H9 (cell line): ENCODE measurements around the gene FIBP. TPM values are rescaled to one million over a fixed set of nuclear protein-coding genes. Genes with fewer than 3 reads are reported as not detected.
A peak's percentile ranks its signal among the peaks of the same experiment; 100 is the strongest.

Experiments
- DNase-seq: peaks from one replicate; pipeline ENCODE4 v3.0.0-alpha.2; 2017
- H2AFZ ChIP-seq: one replicate; pipeline ENCODE4 v1.6.1; 2013; ENCODE audit warnings: mild to moderate bottlenecking, low read length, control low read depth, moderate library complexity
- H2AK5ac ChIP-seq: 2 replicates; pipeline ENCODE4 v1.6.1; 2013; ENCODE audit warnings: low read length, control low read depth, mixed read lengths; ENCODE audit not compliant: insufficient read length
- H2BK120ac ChIP-seq: one replicate; pipeline ENCODE4 v1.6.1; 2013; ENCODE audit warnings: low read depth, mild to moderate bottlenecking, low read length, control low read depth, inconsistent platforms; ENCODE audit not compliant: poor library complexity, severe bottlenecking
- H2BK12ac ChIP-seq: 2 replicates; pipeline ENCODE4 v1.6.1; 2013; ENCODE audit warnings: low read length, control low read depth, mixed read lengths, low read depth; ENCODE audit not compliant: insufficient read length
- H2BK15ac ChIP-seq: 2 replicates; pipeline ENCODE4 v1.6.1; 2013; ENCODE audit warnings: low read depth, low read length, control low read depth
- H2BK20ac ChIP-seq: one replicate; pipeline ENCODE4 v1.6.1; 2013; ENCODE audit warnings: low read depth, mild to moderate bottlenecking, low read length, control low read depth, inconsistent platforms; ENCODE audit not compliant: poor library complexity, severe bottlenecking
- H2BK5ac ChIP-seq: 2 replicates; pipeline ENCODE4 v1.6.1; 2013; ENCODE audit warnings: low read length, control low read depth, mixed read lengths; ENCODE audit not compliant: insufficient read length
- H3K14ac ChIP-seq: 2 replicates; pipeline ENCODE4 v1.6.1; 2013; ENCODE audit warnings: low read length, control low read depth; ENCODE audit not compliant: insufficient read depth
- H3K18ac ChIP-seq: 2 replicates; pipeline ENCODE4 v1.6.1; 2013; ENCODE audit warnings: low read depth, mild to moderate bottlenecking, mixed read lengths, low read length, control low read depth; ENCODE audit not compliant: insufficient read length
- H3K23ac ChIP-seq: 2 replicates; pipeline ENCODE4 v1.6.1; 2013; ENCODE audit warnings: low read length, control low read depth, mixed read lengths, low read depth; ENCODE audit not compliant: insufficient read length
- H3K23me2 ChIP-seq: 2 replicates; pipeline ENCODE4 v1.6.1; 2013; ENCODE audit warnings: low read depth, mild to moderate bottlenecking, mixed read lengths, low read length, control low read depth; ENCODE audit not compliant: insufficient read length, poor library complexity, severe bottlenecking
- H3K27ac ChIP-seq: 2 replicates; pipeline ENCODE4 v1.5.1; 2013; ENCODE audit warnings: low read length, control low read depth, mixed read lengths, low read depth; ENCODE audit not compliant: insufficient read length
- H3K27me3 ChIP-seq: 2 replicates; pipeline ENCODE4 v1.6.1; 2013; ENCODE audit warnings: low read length, control low read depth, inconsistent platforms; ENCODE audit not compliant: insufficient read depth
- H3K4ac ChIP-seq: 2 replicates; pipeline ENCODE4 v1.6.1; 2013; ENCODE audit warnings: low read depth, mild to moderate bottlenecking, control low read depth, inconsistent platforms, low read length, moderate library complexity
- H3K4me1 ChIP-seq: 2 replicates; pipeline ENCODE4 v1.6.1; 2013; ENCODE audit warnings: low read length, control low read depth, inconsistent platforms; ENCODE audit not compliant: insufficient read depth
- H3K4me2 ChIP-seq: 2 replicates; pipeline ENCODE4 v1.6.1; 2013; ENCODE audit warnings: low read length, control low read depth, mixed read lengths; ENCODE audit not compliant: insufficient read length, insufficient read depth
- H3K56ac ChIP-seq: 2 replicates; pipeline ENCODE4 v1.6.1; 2013; ENCODE audit warnings: low read depth, mild to moderate bottlenecking, mixed read lengths, low read length, control low read depth; ENCODE audit not compliant: insufficient read length
- H3K79me1 ChIP-seq: 2 replicates; pipeline ENCODE4 v1.6.1; 2013; ENCODE audit warnings: low read depth, mild to moderate bottlenecking, moderate library complexity, low read length, control low read depth, inconsistent platforms; ENCODE audit not compliant: insufficient read depth, poor library complexity, severe bottlenecking
- H3K79me2 ChIP-seq: 2 replicates; pipeline ENCODE4 v1.6.1; 2013; ENCODE audit warnings: low read length, control low read depth, inconsistent platforms; ENCODE audit not compliant: insufficient read depth
- H3K9ac ChIP-seq: 2 replicates; pipeline ENCODE4 v1.6.1; 2013; ENCODE audit warnings: low read length, control low read depth, mixed read lengths; ENCODE audit not compliant: insufficient read length; ENCODE audit errors: extremely low read depth
- H3K9me3 ChIP-seq: one replicate; pipeline ENCODE4 v1.6.1; 2013; ENCODE audit warnings: low read depth, low read length, inconsistent platforms; ENCODE audit not compliant: control insufficient read depth
- H3T11ph ChIP-seq: one replicate; pipeline ENCODE4 v1.6.1; 2013; ENCODE audit warnings: mild to moderate bottlenecking, low read length, control low read depth, inconsistent platforms
- H4K20me1 ChIP-seq: one replicate; pipeline ENCODE4 v1.6.1; 2013; ENCODE audit not compliant: control insufficient read depth, insufficient read length, insufficient read depth
- H4K5ac ChIP-seq: 2 replicates; pipeline ENCODE4 v1.6.1; 2013; ENCODE audit warnings: low read depth, mild to moderate bottlenecking, mixed read lengths, low read length, control low read depth; ENCODE audit not compliant: insufficient read length
- H4K8ac ChIP-seq: replicated peaks from 2 replicates; pipeline ENCODE4 v1.6.1; 2013; ENCODE audit warnings: low read length, control low read depth, mixed read lengths, low read depth; ENCODE audit not compliant: insufficient read length
- H4K91ac ChIP-seq: 2 replicates; pipeline ENCODE4 v1.6.1; 2013; ENCODE audit warnings: low read depth, mild to moderate bottlenecking, moderate library complexity, mixed read lengths, low read length, control low read depth; ENCODE audit not compliant: insufficient read length
- H3K27ac Mint-ChIP-seq, 3 experiments: 2 replicates in 2 of 3; 3 replicates in 1 of 3; pipeline ENCODE4 v1.8.0; 2020 to 2021; ENCODE audit warnings: mixed read lengths in 3 of 3, mild to moderate bottlenecking in 1 of 3, moderate library complexity in 1 of 3
- H3K27me3 Mint-ChIP-seq: 2 replicates; pipeline ENCODE4 v1.8.0; 2021; ENCODE audit warnings: low read depth, mild to moderate bottlenecking, moderate library complexity, mixed read lengths
- H3K36me3 Mint-ChIP-seq, 3 experiments: 2 replicates in 2 of 3; 3 replicates in 1 of 3; pipeline ENCODE4 v1.8.0; 2020 to 2021; ENCODE audit warnings: low read depth in 3 of 3, mixed read lengths in 3 of 3; ENCODE audit not compliant: insufficient read depth in 1 of 3
- H3K4me1 Mint-ChIP-seq, 2 experiments: 2 replicates each; pipeline ENCODE4 v1.8.0; 2020; ENCODE audit warnings: mixed read lengths in 2 of 2
- H3K4me3 Mint-ChIP-seq, 2 experiments: 2 replicates in 1 of 2; 3 replicates in 1 of 2; pipeline ENCODE4 v1.8.0; 2020 to 2021; ENCODE audit warnings: mild to moderate bottlenecking in 2 of 2, mixed read lengths in 2 of 2, moderate library complexity in 1 of 2
- H3K9me3 Mint-ChIP-seq, 2 experiments: 2 replicates in 1 of 2; 3 replicates in 1 of 2; pipeline ENCODE4 v1.8.0; 2020; ENCODE audit warnings: mild to moderate bottlenecking in 2 of 2, mixed read lengths in 2 of 2, moderate library complexity in 1 of 2
- CTCF ChIP-seq: fragments of 200-600 bp; sonication (generic); conservative IDR thresholded peaks from 3 replicates; pipeline ENCODE4 v1.8.0; 2021; ENCODE audit warnings: antibody characterized with exemption, mild to moderate bottlenecking
- WGBS: extraction: QIAGEN DNeasy Blood & Tissue Kit; methylation state at CpG from one replicate; pipeline ENCODE4 v1.1.7; 2013; ENCODE audit warnings: missing lambda C conversion rate, low lambda C conversion rate, mixed read lengths; ENCODE audit not compliant: insufficient read length; ENCODE audit errors: extremely low coverage; 5-methylcytosine and 5-hydroxymethylcytosine counted together
- total RNA-seq: library from RNA; stranded (reverse); gene quantifications from 2 replicates; pipeline ENCODE4 v1.2.1, GENCODE V29; 2021

FIBP gene
- total RNA-seq, 1 experiment from 2014 or later = 87.0 TPM

- Histone ChIP-seq H2BK20ac (no peak overlapping the region), H2BK12ac (no peak overlapping the region), H3K4me1 (peaks cover 5% of the 10 kb centered on the region; the same call in 1 of the 2 replicates), H3K4ac (no peak overlapping the region), H2AK5ac (no peak overlapping the region), H3K9ac (peak overlapping the region; percentile 3), H2AFZ (no peak overlapping the region), H2BK120ac (no peak overlapping the region), H2BK15ac (no peak overlapping the region), H2BK5ac (no peak overlapping the region), H3K79me1 (no peaks in the 10 kb centered on the region), H3K4me2 (peak overlapping the region; percentile 71), H3K9me3 (no peaks in the 10 kb centered on the region), H3K27me3 (peaks cover 2% of the 10 kb centered on the region), H4K91ac (no peak overlapping the region), H3T11ph (no peak overlapping the region), H3K27ac (no peak overlapping the region), H4K20me1 (no peaks in the 10 kb centered on the region), H3K79me2 (no peaks in the 10 kb centered on the region), H3K14ac (no peak overlapping the region), H3K23me2 (peaks cover 8% of the 10 kb centered on the region), H4K5ac (no peak overlapping the region), H3K18ac (no peak overlapping the region), H4K8ac (no peak overlapping the region), H3K56ac (no peak overlapping the region), H3K23ac (no peak overlapping the region)
- H3K27ac Mint-ChIP-seq = no peak overlapping the region
- TF ChIP-seq CTCF = no peak
- peaks cover 30% of the 10 kb centered on the region for H3K27me3 Mint-ChIP-seq
- H3K36me3 Mint-ChIP-seq = peaks cover 0 to 2% (median 1%) of the 10 kb centered on the region in 3 experiments; a peak in 2 of 7 replicates
- no peak overlapping the region for H3K4me3 Mint-ChIP-seq
- peaks cover 4 to 14% of the 10 kb centered on the region in 2 experiments for H3K4me1 Mint-ChIP-seq
- WGBS = no CpG with 5 or more reads among the region's 6 CpGs
- peaks cover 0 to 6% of the 10 kb centered on the region in 2 experiments; a peak in 1 of 5 replicates for H3K9me3 Mint-ChIP-seq
- no peak for DNase-seq
Observed at GRCh38 chr11:65834202-65834601, 54.1 kb downstream of the FIBP start.

Other genes starting within 250 kb of the FIBP start
- 43.3 and 48.8 TPM in 2 replicates for gene RELA, start 225.6 kb downstream of the FIBP start, total RNA-seq
- 56.7 and 57.4 TPM in 2 replicates for gene KAT5, start 176.2 kb downstream of the FIBP start, total RNA-seq
- 53.8 and 57.7 TPM in 2 replicates for gene RNASEH2C, start 167.7 kb downstream of the FIBP start, total RNA-seq
- gene AP5B1, start 107.5 kb downstream of the FIBP start, total RNA-seq = 9.4 and 9.6 TPM in 2 replicates
- 5.1 and 5.7 TPM in 2 replicates for gene OVOL1, start 101.4 kb downstream of the FIBP start, total RNA-seq
- gene SNX32, start 54.5 kb downstream of the FIBP start, total RNA-seq = 0.88 and 1.2 TPM in 2 replicates
- gene CFL1, start 30.3 kb downstream of the FIBP start, total RNA-seq = 1,107 and 1,147 TPM in 2 replicates
- gene MUS81, start 28.0 kb downstream of the FIBP start, total RNA-seq = 45.0 and 49.2 TPM in 2 replicates
- 22.9 and 26.2 TPM in 2 replicates for gene EFEMP2, start 15.7 kb downstream of the FIBP start, total RNA-seq
- not detected in 2 replicates for gene CTSW, start 8.6 kb downstream of the FIBP start, total RNA-seq
- 23.3 and 23.4 TPM in 2 replicates for gene CCDC85B, start 2.2 kb upstream of the FIBP start, total RNA-seq
- 33.7 and 36.1 TPM in 2 replicates for gene FOSL1, start 11.9 kb upstream of the FIBP start, total RNA-seq
- 14.0 and 15.7 TPM in 2 replicates for gene C11orf68, start 30.6 kb upstream of the FIBP start, total RNA-seq
- gene DRAP1, start 31.0 kb upstream of the FIBP start, total RNA-seq = 101 and 105 TPM in 2 replicates
- 2.2 and 3.1 TPM in 2 replicates for gene TSGA10IP, start 57.0 kb upstream of the FIBP start, total RNA-seq
- gene SART1, start 73.3 kb upstream of the FIBP start, total RNA-seq = 52.0 and 57.8 TPM in 2 replicates
- 46.7 and 52.6 TPM in 2 replicates for gene EIF1AD, start 113.7 kb upstream of the FIBP start, total RNA-seq
- 346 and 359 TPM in 2 replicates for gene BANF1, start 114.0 kb upstream of the FIBP start, total RNA-seq
- gene CST6, start 123.5 kb upstream of the FIBP start, total RNA-seq = not detected in 2 replicates
- not detected in 2 replicates for gene CATSPER1, start 138.0 kb upstream of the FIBP start, total RNA-seq
- 17.2 and 19.8 TPM in 2 replicates for gene GAL3ST3, start 160.7 kb upstream of the FIBP start, total RNA-seq
- 237 and 248 TPM in 2 replicates for gene SF3B2, start 163.9 kb upstream of the FIBP start, total RNA-seq
- gene PACS1, start 181.8 kb upstream of the FIBP start, total RNA-seq = 28.7 and 35.5 TPM in 2 replicates